ENCODE data around the gene LIN37. TPM values are rescaled to one million over a fixed set of nuclear protein-coding genes. Genes with fewer than 3 reads are reported as not detected.
A peak's percentile ranks its signal among the peaks of the same experiment; 100 is the strongest.
"Not testable (repeated sequence)": the region's sequence is repeated elsewhere in the genome, so short reads cannot be mapped to it uniquely, and the experiment has no call there.

The LIN37 gene
- total RNA-seq, 1 donor from 2014 or later, result 9.0 TPM

- FAIRE-seq, result no peak
Observed at GRCh38 chr19:35767288-35768081, 19.1 kb downstream of the LIN37 start.

GRCh38 chr19:35768082-35768421 lies 19.7 kb downstream of the LIN37 start:
- no peak for FAIRE-seq
- peak in 1 of 2 donors; percentile 8 for DNase-seq (ENCODE audit: low spot score in 2 of 2)

More at GRCh38 chr19:35767288-35768081, 19.1 kb downstream of the LIN37 start:
- peak in 1 of 2 donors; percentile 17 for DNase-seq (ENCODE audit: low spot score in 2 of 2)

GRCh38 chr19:35772362-35772761 lies 24.0 kb downstream of the LIN37 start:
- not testable (repeated sequence) for DNase-seq (ENCODE audit: low spot score in 2 of 2); FAIRE-seq

DNA sequence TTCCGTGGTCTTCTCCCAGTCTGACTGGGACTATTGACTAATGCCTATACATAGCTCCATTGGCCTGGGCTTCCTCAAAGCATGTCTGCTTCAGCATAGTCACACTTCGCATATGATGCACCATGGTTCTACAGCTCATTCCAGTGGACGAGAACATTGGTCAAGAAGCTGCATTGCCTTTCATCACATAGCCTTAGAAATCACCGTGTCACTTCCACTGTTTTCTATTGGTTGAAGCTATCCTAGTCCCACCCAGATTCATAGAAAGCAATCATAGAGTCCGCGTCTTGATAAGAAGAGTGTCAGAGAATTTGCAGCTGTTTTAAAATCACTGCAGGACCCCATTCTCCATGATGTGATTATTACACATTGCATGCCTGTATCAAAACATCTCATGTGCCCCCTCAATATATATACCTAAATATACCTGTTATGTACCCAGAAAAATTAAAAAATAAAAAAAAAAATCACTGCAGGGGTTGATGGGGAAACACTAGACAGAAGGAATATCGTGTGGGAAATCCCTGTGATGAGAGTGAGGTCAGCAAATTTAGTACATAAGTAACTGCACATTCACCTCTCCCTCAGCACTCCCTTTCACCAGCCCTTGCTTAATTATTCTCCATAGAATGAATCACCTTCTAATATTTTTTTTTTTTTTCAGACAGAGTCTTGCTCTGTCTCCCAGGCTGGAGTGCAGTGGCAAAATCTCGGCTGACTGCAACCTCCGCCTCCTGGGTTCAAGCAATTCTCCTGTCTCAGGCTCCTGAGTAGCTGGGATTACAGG lies 24.8 kb downstream of the LIN37 start:
- no peak for FAIRE-seq
- no peak for DNase-seq (ENCODE audit: low spot score in 2 of 2)

DNA sequence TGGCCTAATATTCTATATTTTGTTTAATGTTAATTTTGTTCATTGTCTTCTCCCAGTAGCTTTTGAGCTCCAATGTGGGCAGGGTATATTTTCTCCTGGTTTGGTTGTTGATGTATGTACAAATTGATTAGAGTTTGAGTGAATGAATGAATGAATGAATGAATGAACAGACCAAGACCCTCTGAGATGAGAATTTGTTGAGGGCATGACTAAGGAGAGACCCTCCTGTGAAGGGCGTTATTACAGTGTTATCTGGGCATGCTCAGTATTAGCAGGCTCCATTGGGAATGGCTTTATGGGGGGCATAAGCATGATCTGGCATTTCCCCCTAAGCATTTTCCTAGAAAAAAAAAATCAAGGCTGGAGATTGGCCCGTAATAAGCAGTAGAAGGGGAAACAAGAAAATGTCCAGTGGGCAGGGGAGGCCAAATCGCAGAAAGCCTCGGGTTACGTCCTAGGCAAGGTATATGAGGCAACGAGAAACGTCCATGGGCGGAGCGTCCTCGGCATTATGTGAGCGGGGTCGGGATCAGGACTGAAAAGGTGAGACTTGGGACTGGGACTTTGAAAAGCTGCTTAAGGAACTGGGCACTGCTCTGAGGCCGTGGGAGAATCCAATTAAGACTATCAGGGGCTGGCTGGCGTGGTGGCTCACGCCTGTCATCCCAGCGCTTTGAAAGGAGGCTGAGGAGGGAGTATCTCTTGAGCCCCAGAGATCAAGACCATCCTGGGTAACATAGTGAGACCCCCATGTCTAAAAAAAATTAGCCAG lies 26.1 kb downstream of the LIN37 start:
- FAIRE-seq (no peak), DNase-seq (ENCODE audit: low spot score in 2 of 2) (peak in 1 of 2 donors; percentile 22)

DNA sequence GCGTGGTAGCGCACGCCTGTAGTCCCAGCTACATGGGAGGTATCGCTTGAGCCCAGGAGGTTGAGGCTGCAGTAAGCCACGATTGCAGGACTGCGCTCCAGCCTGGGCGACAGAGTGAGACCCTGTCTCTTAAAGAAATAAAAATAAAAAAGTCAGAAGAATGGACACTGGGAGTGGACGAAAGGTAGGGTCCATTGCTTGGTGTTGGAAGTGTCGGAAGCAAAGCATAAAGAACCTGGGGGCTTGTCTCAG lies 26.6 kb downstream of the LIN37 start:
- FAIRE-seq, result no peak
- DNase-seq (ENCODE audit: low spot score in 2 of 2), result no peak

DNA sequence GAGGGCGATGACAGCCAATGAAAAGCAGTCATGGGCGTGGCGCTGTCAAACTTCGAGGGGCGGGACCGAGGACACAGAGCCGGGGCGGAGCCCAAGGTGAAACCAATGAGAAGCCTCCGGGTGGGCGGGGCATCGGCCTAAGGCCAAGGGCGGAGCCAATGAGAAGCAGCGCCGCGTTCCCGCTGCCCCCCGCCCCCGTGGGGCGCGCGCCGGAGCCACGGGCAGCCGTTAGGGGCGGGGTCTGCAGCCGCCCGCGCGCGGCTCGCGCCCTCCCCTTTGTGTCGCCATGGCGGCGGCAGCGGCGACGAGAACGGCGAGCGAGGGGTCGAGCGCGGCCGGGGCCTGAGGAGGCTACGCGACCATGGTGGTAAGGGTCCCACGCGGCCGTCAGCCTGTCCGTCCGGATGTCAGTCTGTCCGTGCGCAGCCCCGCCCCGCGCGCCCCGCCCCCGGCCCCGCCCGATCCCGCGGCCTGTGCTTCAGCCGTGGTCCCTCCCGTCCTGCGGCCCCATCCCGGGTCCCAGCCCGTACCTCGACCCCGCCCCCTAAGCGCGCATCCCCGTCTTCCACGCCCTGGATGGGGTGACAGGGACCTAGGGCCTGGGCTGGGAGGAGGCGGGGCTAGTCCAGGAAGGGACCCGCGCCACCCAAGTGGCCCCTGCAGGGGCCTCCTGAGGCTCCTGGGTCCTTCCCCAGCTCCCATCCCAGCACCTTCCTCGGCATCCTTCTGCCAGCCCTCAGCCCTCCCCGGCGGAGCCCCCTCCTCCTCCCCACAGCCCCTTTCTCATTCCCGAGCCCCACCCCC lies 27.1 kb downstream of the LIN37 start, which contains the start of gene ARHGAP33:
ARHGAP33 (plus strand) TSS at position 267 of the 804 bp plus-strand sequence; CDS start at position 362, 95 bp downstream.
- DNase-seq (ENCODE audit: low spot score in 2 of 2) (peak; percentile 98 to 99), FAIRE-seq (peak; percentile 30)

DNA sequence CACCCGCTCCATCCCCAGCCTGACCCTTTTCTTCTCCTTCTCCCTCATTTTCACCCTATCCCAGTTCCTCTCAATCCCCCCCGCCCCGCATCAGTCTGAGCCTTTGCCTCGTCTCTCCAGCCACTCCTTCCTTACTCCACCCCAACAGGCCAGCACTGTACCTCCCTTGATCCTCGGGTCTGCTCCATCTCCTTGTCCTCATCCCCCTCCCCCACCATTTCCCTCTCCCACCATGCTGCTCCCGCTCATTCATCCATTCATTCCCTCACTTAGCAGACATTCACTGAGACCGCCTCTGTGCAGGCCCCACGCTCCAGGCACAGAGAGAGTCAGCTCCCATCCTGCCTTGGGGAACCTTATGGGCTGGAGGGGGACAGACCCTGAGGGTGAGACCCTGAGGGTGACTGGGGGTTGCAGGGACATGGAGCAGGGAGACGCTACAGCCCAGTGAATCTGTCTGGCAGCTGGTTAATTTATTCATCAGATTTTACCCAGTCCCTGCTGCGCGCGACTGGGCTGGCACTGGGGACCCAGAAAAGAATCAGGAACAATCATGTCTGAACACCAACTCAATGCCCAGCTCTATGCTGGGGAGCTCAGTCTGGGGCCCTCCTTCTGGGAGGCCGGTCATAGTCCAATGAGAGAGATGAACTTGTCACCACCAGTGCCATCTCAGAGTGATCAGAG lies 27.9 kb downstream of the LIN37 start:
- DNase-seq (ENCODE audit: low spot score in 2 of 2) (peak in 1 of 2 donors; percentile 25), FAIRE-seq (no peak)

- no peak for FAIRE-seq
- peak in 1 of 2 donors; percentile 68 for DNase-seq (ENCODE audit: low spot score in 2 of 2)
Observed at GRCh38 chr19:35777086-35777841, 28.9 kb downstream of the LIN37 start.

DNA sequence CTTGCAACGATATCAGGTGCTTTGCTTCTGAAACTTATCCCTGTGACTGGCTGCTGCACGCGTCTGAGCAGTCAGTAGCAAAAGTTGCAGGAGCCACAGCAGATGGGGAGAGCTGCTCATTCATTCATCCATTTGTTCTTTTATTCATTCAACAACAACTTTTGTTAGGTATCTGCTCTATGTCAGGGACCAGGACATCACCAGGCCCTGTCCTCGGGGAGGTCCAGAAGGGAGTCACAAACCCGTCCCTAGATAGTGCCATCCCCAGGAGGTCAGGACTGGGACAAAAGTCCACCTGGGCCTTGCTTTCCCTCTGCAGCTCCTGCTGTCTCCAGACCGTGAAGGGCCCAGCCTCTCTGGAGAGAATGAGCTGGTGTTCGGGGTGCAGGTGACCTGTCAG lies 29.6 kb downstream of the LIN37 start:
- FAIRE-seq (no peak), DNase-seq (ENCODE audit: low spot score in 2 of 2) (no peak)

DNA sequence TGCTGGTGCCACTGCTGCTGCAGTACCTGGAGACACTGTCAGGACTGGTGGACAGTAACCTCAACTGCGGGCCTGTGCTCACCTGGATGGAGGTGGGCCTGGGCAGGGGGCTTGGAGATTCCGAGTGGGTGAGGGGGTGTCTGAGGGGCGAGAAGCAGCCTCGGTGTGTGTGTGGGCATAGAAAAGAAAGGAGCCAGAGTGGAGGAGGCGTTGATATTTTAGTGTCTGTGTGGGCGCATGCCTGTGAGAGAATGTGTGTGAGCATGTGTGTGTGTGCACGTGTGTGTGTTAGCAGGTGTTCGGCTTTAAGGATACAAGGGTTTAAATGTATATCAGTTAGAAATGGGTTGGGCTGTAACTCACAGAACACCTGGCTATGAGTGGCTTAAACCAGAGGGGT lies 30.7 kb downstream of the LIN37 start:
- FAIRE-seq (no peak), DNase-seq (ENCODE audit: low spot score in 2 of 2) (no peak)

GRCh38 chr19:35780058-35780457 lies 31.7 kb downstream of the LIN37 start:
- no peak for DNase-seq (ENCODE audit: low spot score in 2 of 2)
- no peak for FAIRE-seq

DNA sequence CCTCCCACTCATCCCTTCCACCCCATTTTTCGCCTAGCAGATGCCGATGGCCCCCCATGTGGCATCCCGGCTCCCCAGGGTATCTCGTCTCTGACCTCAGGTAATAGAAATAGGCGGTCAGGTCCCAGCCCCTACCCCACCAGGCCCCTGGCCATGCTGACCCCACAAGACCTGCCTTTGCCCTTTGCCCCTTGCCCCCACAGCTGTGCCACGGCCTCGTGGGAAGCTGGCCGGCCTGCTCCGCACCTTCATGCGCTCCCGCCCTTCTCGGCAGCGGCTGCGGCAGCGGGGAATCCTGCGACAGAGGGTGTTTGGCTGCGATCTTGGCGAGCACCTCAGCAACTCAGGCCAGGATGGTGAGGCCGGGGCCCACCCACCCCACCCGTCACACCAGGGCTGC lies 32.3 kb downstream of the LIN37 start:
- DNase-seq (ENCODE audit: low spot score in 2 of 2) (no peak), FAIRE-seq (no peak)

- no peak for FAIRE-seq
- DNase-seq (ENCODE audit: low spot score in 2 of 2), result no peak
Observed at GRCh38 chr19:35781650-35782049, 33.3 kb downstream of the LIN37 start.

GRCh38 chr19:35782589-35782988 lies 34.2 kb downstream of the LIN37 start:
- DNase-seq (ENCODE audit: low spot score in 2 of 2) (no peak), FAIRE-seq (no peak)

DNA sequence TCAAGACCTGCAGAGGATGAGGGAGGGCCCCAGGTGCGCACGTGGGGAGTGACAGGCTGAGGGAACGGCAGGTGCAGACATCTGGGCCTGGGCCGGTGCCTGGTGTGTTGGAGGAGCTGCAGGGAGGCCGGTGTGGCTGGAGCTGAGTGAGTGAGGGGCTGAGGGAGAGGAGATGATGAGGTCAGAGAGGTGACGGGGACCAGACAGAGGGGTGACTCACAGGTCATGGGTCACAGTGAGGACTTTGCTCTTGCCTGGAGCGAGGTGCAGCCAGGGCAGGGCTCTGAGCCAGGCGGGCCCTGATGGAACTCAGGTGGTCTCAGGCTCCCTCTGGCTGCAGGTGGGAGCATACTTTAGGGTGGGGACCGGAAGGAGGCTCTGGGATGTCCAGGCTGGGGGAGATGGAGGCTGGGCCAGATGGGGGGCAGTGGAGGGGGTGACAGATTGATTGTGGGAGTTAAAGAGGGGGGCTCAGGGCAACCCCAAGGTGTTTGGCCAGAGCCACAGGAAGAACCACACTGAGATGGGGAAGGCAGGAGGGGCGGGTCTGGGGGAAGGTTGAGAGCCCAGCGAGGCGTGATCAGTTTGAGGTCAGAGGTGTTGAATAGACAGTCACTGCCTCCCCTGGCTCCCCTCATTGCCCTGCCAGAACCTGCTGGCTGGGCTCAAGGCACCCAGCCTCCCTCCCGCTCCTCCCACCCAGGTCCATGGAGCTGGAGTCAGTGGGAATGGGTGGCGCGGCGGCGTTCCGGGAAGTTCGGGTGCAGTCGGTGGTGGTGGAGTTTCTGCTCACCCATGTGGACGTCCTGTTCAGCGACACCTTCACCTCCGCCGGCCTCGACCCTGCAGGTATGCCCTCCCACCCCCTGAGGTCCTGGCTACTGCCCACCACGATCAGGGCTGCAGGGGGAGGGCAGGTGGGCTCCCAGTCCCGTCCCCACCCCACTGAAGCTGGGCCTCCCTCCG lies 35.4 kb downstream of the LIN37 start:
- DNase-seq (ENCODE audit: low spot score in 2 of 2) (no peak), FAIRE-seq (no peak)

- FAIRE-seq, result no peak
- no peak for DNase-seq (ENCODE audit: low spot score in 2 of 2)
Observed at GRCh38 chr19:35784503-35785338, 36.3 kb downstream of the LIN37 start.

Data from frontal cortex (tissue), 4 donors.